GM10847 (cell line): ENCODE measurements around the gene SLC33A1.

ENCODE experiments used
- POLR2A ChIP-seq: IDR thresholded peaks from 2 replicates; pipeline ENCODE4 v1.6.1; 2011; ENCODE audit not compliant: insufficient read length; ENCODE audit errors: extremely low read depth

Gene SLC33A1

GRCh38 chr3:155805204-155805801 is 48.9 kb downstream of the SLC33A1 start:
- TF ChIP-seq POLR2A: no peak

- no peak for TF ChIP-seq POLR2A
Measured at GRCh38 chr3:155804323-155804722, 49.9 kb downstream of the SLC33A1 start.

- no peak for TF ChIP-seq POLR2A
Measured at GRCh38 chr3:155792532-155792931, 61.7 kb downstream of the SLC33A1 start.

GRCh38 chr3:155791190-155791589 is 63.0 kb downstream of the SLC33A1 start:
- no peak for TF ChIP-seq POLR2A

GRCh38 chr3:155790272-155790925 is 63.8 kb downstream of the SLC33A1 start:
- TF ChIP-seq POLR2A: no peak

- TF ChIP-seq POLR2A: no peak
Measured at GRCh38 chr3:155785662-155786295, 68.4 kb downstream of the SLC33A1 start.

- TF ChIP-seq POLR2A: no peak
Measured at GRCh38 chr3:155782390-155782953, 71.8 kb downstream of the SLC33A1 start.

GRCh38 chr3:155780291-155780690 is 73.9 kb downstream of the SLC33A1 start:
- no peak for TF ChIP-seq POLR2A

- no peak for TF ChIP-seq POLR2A
Measured at GRCh38 chr3:155778462-155778861, 75.8 kb downstream of the SLC33A1 start.

GRCh38 chr3:155772801-155773200 is 81.4 kb downstream of the SLC33A1 start:
- TF ChIP-seq POLR2A: no peak

GRCh38 chr3:155771126-155771525 is 83.1 kb downstream of the SLC33A1 start:
- TF ChIP-seq POLR2A: no peak
